Vagina (tissue), 2 donors: ENCODE results near the gene RNF146.

ENCODE experiments used
- CTCF ChIP-seq, 3 experiments: fragments of 450-650 bp in 2 of 3; fragments of 200-600 bp in 1 of 3; sonication (generic) in 1 of 3; IDR thresholded peaks; one replicate each; pipeline ENCODE4 v1.5.1; 2017 to 2019; ENCODE audit warnings: antibody characterized with exemption in 3 of 3, mild to moderate bottlenecking in 2 of 3, moderate library complexity in 2 of 3
- POLR2A ChIP-seq, 2 donors: fragments of 450-650 bp; IDR thresholded peaks; one replicate each; pipeline ENCODE4 v1.6.1; 2017; ENCODE audit warnings: antibody characterized with exemption in 2 of 2, mild to moderate bottlenecking in 2 of 2, moderate library complexity in 2 of 2
- POLR2AphosphoS5 ChIP-seq, 2 donors: sonication (generic); formaldehyde crosslinking; IDR thresholded peaks; one replicate each; pipeline ENCODE4 v1.9.0; 2017; ENCODE audit warnings: antibody characterized with exemption in 2 of 2, mild to moderate bottlenecking in 2 of 2, low read depth in 1 of 2; ENCODE audit not compliant: insufficient read depth in 1 of 2

GRCh38 chr6:127221201-127221600 is 45.5 kb upstream of the RNF146 start:
- no peak for TF ChIP-seq CTCF (IDR thresholded peaks at IDR 0.05)
- TF ChIP-seq POLR2AphosphoS5 (IDR thresholded peaks at IDR 0.05; ENCODE audit: insufficient read depth in 1 of 2, low read depth in 1 of 2), result no peak
- TF ChIP-seq POLR2A (IDR thresholded peaks at IDR 0.05), result no peak
